Measurements from ENCODE around the gene CNNM4. TPM values are rescaled to one million over a fixed set of nuclear protein-coding genes. Genes with fewer than 3 reads are reported as not detected.

Gene CNNM4
- total RNA-seq, 2 donors from 2014 or later: 6.5 TPM

DNA sequence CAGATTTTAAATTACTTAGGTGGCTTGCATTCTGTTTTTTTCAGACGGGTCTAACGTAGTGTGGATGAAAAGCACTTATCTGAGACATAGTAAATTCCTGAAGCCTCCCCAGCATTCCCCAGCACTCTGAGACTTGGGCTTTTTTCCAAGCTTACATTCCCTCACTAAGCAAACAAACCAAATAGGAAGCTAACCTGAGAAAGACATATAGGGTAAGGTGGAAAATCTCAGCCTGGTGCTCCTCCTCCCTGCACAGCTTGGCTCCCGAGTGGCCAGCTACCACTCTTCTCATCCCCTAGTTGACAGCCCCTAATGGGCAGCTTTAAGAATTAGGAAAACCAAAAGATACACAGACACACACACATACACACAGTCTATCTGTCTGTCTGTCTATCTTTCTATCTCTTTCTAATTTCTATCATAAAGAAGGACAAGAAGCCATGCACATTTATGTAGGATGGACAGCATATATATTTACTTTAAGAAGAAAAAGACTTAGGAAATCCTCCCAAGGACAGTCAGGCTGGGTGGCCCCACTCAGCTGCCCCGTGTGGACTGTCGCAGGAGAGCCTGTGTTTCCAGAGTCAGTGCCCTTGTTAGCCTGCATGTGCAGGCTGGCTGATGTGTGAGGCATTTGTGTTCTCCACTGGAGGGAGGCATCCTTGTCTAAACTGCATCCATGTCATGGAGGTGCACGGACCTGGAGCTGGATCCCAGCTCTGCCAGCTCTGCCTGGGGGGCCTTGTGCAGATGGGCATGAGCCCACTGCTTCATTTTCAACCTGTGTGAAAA lies 63.6 kb downstream of the CNNM4 start:
- H3K4me3 ChIP-seq: no peak overlapping the region
- DNase-seq (ENCODE audit: low spot score) (no peak), ATAC-seq (ENCODE audit: insufficient number of reproducible peaks, low FRiP score, low read depth) (no peak)
- peaks cover 34% of the 10 kb centered on the region for H3K36me3 ChIP-seq
- TF ChIP-seq CTCF (IDR thresholded peaks at IDR 0.05): no peak
- no peaks in the 10 kb centered on the region for H3K9me3 ChIP-seq
- H3K27me3 ChIP-seq (replicated peaks; ENCODE audit: insufficient read depth): no peaks in the 10 kb centered on the region
- H3K27ac ChIP-seq: no peak overlapping the region
- H3K4me1 ChIP-seq (ENCODE audit: control insufficient read depth in 1 of 2, low read depth in 2 of 2): peaks cover 7 to 24% of the 10 kb centered on the region in 2 donors

- Histone ChIP-seq H3K9me3 (no peaks in the 10 kb centered on the region), H3K27me3 (replicated peaks; ENCODE audit: insufficient read depth) (no peaks in the 10 kb centered on the region), H3K4me1 (ENCODE audit: control insufficient read depth in 1 of 2, low read depth in 2 of 2) (peaks cover 3 to 16% of the 10 kb centered on the region in 2 donors), H3K4me3 (no peak overlapping the region), H3K27ac (no peak overlapping the region), H3K36me3 (peaks cover 38% of the 10 kb centered on the region)
- TF ChIP-seq CTCF (IDR thresholded peaks at IDR 0.05): no peak
- DNase-seq (ENCODE audit: low spot score): no peak
- no peak for ATAC-seq (ENCODE audit: insufficient number of reproducible peaks, low FRiP score, low read depth)
Observed at GRCh38 chr2:96825057-96825456, 64.4 kb downstream of the CNNM4 start.

DNA sequence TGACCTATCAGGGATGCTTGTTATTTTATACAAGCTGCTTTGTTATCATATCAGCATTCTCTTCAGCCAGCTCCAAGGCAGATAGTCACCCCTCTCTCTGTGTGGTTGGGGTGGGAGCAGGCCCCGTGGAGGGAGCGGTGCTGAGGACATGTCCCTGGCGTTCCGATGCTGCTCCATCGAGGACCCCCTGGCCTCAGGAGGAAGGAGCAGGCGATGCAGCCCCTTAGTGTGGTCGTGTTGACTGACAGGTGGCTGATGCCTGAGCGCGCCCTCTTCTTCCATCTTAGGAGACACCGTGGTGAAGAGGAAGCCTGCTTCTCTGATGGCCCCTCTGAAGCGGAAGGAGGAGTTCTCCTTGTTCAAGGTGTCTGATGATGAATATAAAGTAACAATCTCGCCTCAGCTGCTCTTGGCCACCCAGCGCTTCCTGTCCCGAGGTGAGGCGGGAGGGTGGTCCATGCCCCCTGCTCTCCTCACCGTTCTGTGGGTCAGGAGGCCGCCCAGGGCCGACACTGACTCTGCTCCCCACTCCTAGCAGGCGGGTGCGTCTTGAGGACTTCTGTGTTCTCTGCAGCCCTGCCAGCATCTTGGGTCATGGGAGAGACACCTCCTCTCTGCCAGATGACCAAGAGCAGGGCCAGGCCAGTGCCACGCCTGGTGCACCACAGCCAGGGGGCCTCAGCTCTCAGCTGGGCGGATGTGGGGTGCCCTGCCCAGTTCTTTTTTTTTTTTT lies 66.0 kb downstream of the CNNM4 start:
- ATAC-seq (ENCODE audit: insufficient number of reproducible peaks, low FRiP score, low read depth): no peak
- DNase-seq (ENCODE audit: low spot score): no peak
- H3K4me3 ChIP-seq: no peak overlapping the region
- no peak overlapping the region for H3K27ac ChIP-seq
- peaks cover 0 to 3% of the 10 kb centered on the region in 2 donors for H3K4me1 ChIP-seq (ENCODE audit: control insufficient read depth in 1 of 2, low read depth in 2 of 2)
- no peaks in the 10 kb centered on the region for H3K27me3 ChIP-seq (replicated peaks; ENCODE audit: insufficient read depth)
- TF ChIP-seq CTCF (IDR thresholded peaks at IDR 0.05): no peak
- H3K9me3 ChIP-seq: no peaks in the 10 kb centered on the region
- H3K36me3 ChIP-seq: peaks cover 49% of the 10 kb centered on the region

DNA sequence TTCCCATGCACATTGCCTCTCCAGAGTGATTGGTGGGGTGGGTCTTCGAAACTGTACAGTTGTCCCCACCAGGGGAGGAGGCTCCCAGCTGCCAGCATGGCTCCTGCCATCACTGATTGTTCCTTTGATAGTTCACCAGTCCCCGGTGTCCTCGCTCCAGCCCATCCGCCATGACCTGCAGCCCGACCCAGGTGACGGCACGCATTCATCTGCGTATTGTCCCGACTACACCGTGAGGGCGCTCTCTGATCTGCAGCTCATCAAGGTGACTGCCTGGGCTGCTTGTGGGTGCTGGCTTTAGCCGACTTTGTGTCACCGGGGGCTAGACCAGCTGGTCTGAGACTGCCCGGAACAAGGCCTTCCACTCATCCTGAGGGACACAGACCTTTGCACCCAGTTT lies 67.7 kb downstream of the CNNM4 start:
- DNase-seq (ENCODE audit: low spot score): no peak

More for the DNA sequence above, 67.7 kb downstream of the CNNM4 start:
- H3K9me3 ChIP-seq: no peaks in the 10 kb centered on the region
- no peak for ATAC-seq (ENCODE audit: insufficient number of reproducible peaks, low FRiP score, low read depth)
- H3K4me1 ChIP-seq (ENCODE audit: control insufficient read depth in 1 of 2, low read depth in 2 of 2): peaks cover 0 to 3% of the 10 kb centered on the region in 2 donors
- H3K4me3 ChIP-seq: no peak overlapping the region
- no peak for TF ChIP-seq CTCF (IDR thresholded peaks at IDR 0.05)
- peaks cover 49% of the 10 kb centered on the region for H3K36me3 ChIP-seq
- H3K27ac ChIP-seq: no peak overlapping the region
- H3K27me3 ChIP-seq (replicated peaks; ENCODE audit: insufficient read depth): no peaks in the 10 kb centered on the region
